ENCODE measurements around the gene DOLPP1. TPM values are rescaled to one million over a fixed set of nuclear protein-coding genes. Genes with fewer than 3 reads are reported as not detected.
"Not testable (repeated sequence)": the region's sequence is repeated elsewhere in the genome, so short reads cannot be mapped to it uniquely, and the experiment has no call there.

Gene DOLPP1
- total RNA-seq, 1 experiment from 2014 or later: 13.7 TPM

DNA sequence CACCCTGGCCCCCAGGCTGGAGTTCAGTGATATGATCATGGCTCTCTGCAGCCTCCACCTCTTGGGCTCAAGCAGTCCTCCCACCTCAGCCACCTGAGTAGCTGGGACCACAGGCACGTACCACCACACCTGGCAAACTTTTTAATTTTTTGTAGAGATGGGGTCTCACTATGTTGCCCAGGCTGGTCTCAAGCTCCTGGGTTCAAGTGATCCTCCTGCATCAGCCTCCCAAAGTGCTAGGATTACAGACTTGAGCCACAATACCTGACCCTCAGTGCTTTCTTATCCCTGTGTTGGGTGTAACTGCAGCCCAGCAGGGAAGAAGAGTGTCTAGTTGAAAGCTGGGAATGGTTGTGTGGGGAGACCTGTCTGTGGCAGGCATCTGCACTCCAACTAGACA, 41.2 kb downstream of the DOLPP1 start:
- intact Hi-C loops (cut with micrococcal nuclease; ENCODE audit: unreplicated experiment): no loop called here
- Histone ChIP-seq H3K4me1 (ENCODE audit: control insufficient read depth, insufficient read depth, low read length) (no peaks in the 10 kb centered on the region), H3K27ac (ENCODE audit: low read length) (no peak overlapping the region), H3K36me3 (ENCODE audit: control insufficient read depth, insufficient read depth, low read length) (0 out of 2 replicates have a peak, but pooled peaks cover 4% of the 10 kb centered on the region), H3K4me3 (ENCODE audit: low read depth in 2 of 2, low read length in 2 of 2) (no peak overlapping the region), H3K9me3 (ENCODE audit: control insufficient read depth, insufficient read depth, low read depth, low read length) (no peaks in the 10 kb centered on the region), H3K27me3 (ENCODE audit: control insufficient read depth, insufficient read depth, low read length) (no peaks in the 10 kb centered on the region)
- TF ChIP-seq POLR2AphosphoS5 (IDR thresholded peaks at IDR 0.05; ENCODE audit: low read depth, low read length): no peak
- TF ChIP-seq, protein P1, sequence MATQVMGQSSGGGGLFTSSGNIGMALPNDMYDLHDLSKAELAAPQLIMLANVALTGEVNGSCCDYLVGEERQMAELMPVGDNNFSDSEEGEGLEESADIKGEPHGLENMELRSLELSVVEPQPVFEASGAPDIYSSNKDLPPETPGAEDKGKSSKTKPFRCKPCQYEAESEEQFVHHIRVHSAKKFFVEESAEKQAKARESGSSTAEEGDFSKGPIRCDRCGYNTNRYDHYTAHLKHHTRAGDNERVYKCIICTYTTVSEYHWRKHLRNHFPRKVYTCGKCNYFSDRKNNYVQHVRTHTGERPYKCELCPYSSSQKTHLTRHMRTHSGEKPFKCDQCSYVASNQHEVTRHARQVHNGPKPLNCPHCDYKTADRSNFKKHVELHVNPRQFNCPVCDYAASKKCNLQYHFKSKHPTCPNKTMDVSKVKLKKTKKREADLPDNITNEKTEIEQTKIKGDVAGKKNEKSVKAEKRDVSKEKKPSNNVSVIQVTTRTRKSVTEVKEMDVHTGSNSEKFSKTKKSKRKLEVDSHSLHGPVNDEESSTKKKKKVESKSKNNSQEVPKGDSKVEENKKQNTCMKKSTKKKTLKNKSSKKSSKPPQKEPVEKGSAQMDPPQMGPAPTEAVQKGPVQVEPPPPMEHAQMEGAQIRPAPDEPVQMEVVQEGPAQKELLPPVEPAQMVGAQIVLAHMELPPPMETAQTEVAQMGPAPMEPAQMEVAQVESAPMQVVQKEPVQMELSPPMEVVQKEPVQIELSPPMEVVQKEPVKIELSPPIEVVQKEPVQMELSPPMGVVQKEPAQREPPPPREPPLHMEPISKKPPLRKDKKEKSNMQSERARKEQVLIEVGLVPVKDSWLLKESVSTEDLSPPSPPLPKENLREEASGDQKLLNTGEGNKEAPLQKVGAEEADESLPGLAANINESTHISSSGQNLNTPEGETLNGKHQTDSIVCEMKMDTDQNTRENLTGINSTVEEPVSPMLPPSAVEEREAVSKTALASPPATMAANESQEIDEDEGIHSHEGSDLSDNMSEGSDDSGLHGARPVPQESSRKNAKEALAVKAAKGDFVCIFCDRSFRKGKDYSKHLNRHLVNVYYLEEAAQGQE (IDR thresholded peaks at IDR 0.05; ENCODE audit: insufficient read depth in 1 of 2, low read depth in 2 of 2, low read length in 1 of 2): no peak
- TF ChIP-seq, protein P2, sequence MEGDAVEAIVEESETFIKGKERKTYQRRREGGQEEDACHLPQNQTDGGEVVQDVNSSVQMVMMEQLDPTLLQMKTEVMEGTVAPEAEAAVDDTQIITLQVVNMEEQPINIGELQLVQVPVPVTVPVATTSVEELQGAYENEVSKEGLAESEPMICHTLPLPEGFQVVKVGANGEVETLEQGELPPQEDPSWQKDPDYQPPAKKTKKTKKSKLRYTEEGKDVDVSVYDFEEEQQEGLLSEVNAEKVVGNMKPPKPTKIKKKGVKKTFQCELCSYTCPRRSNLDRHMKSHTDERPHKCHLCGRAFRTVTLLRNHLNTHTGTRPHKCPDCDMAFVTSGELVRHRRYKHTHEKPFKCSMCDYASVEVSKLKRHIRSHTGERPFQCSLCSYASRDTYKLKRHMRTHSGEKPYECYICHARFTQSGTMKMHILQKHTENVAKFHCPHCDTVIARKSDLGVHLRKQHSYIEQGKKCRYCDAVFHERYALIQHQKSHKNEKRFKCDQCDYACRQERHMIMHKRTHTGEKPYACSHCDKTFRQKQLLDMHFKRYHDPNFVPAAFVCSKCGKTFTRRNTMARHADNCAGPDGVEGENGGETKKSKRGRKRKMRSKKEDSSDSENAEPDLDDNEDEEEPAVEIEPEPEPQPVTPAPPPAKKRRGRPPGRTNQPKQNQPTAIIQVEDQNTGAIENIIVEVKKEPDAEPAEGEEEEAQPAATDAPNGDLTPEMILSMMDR (IDR thresholded peaks at IDR 0.05): no peak
- TF ChIP-seq TCF7L2 (IDR thresholded peaks at IDR 0.05; ENCODE audit: low read depth, low read length): no peak
- no peak for TF ChIP-seq SIN3A (IDR thresholded peaks at IDR 0.05; ENCODE audit: borderline replicate concordance, insufficient read depth, low read depth, low read length)
- CTCF ChIA-PET: no interaction called here
- ATAC-seq: no peak
- in situ Hi-C loops (cut with HindIII; ENCODE audit: low pct_unique_long_range_greater_than_20kb, low sequenced_read_pairs): no loop called here
- DNase-seq (ENCODE audit: low read depth, low spot score): no peak
- POLR2A ChIA-PET: no interaction called here
- no TSS peak for BruUV-seq (replicated peaks)

DNA sequence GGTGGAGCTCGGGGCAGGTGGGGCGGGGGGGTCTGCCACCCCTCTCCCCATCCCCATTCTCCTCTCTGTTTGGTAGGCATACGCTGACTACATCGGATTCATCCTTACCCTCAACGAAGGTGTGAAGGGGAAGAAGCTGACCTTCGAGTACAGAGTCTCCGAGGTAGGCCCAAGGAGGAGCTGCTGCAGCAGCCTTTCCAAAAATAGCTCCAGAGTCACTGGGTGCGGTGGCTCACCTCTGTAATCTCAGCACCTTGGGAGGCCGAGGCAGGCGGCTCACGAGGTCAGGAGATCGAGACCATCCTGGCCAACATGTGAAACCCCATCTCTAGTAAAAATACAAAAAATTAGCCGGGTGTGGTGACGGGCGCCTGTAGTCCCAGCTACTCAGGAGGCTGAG, 42.1 kb downstream of the DOLPP1 start:
- H3K27me3 ChIP-seq (ENCODE audit: control insufficient read depth, insufficient read depth, low read length); POLR2A ChIA-PET; CTCF ChIA-PET; BruUV-seq (replicated peaks); in situ Hi-C loops (cut with HindIII; ENCODE audit: low pct_unique_long_range_greater_than_20kb, low sequenced_read_pairs); H3K9me3 ChIP-seq (ENCODE audit: control insufficient read depth, insufficient read depth, low read depth, low read length); H3K27ac ChIP-seq (ENCODE audit: low read length); DNase-seq (ENCODE audit: low read depth, low spot score); ATAC-seq; intact Hi-C loops (cut with micrococcal nuclease; ENCODE audit: unreplicated experiment); H3K36me3 ChIP-seq (ENCODE audit: control insufficient read depth, insufficient read depth, low read length); H3K4me3 ChIP-seq (ENCODE audit: low read depth in 2 of 2, low read length in 2 of 2); H3K4me1 ChIP-seq (ENCODE audit: control insufficient read depth, insufficient read depth, low read length): not testable (repeated sequence)

DNA sequence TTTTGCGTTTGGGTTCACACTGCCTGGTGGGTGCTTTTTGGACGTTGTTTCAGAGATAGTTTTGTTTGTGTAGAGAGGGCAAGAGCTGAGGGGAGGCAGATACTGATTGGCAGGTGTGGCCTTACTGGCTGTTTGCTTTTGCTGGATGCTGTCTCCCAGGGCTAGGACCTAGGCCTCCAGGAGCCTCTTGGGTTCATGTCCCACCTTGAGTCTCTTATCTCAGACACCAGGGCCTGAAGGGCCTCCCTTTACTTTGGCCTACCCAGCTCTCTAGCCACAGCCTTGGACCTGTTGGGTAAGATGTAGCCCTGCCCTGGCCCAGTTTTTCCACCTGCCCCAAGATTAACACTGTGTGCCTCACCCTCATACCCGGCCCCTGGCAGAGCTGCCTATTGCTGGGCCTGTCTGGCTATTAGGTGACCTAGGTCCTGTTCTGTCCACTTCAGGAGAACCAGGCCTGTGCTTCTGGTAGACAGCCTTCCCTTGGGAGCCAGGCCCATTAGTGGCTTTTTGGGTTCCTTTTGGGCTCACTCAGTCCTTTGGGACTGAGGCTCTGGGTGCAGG, 43.7 kb downstream of the DOLPP1 start:
- BruUV-seq (replicated peaks): no TSS peak
- CTCF ChIA-PET: interaction anchor here (0.7 kb wide), 1 partner anchor 14 kb away, joined by 4 read pairs; no protein-coding TSS in a partner anchor
- intact Hi-C loops (cut with micrococcal nuclease; ENCODE audit: unreplicated experiment): no loop called here

More for the DNA sequence above, 43.7 kb downstream of the DOLPP1 start:
- in situ Hi-C loops (cut with HindIII; ENCODE audit: low pct_unique_long_range_greater_than_20kb, low sequenced_read_pairs): no loop called here
- Histone ChIP-seq H3K4me3 (ENCODE audit: low read depth in 2 of 2, low read length in 2 of 2) (no peak overlapping the region), H3K27ac (ENCODE audit: low read length) (no peak overlapping the region), H3K9me3 (ENCODE audit: control insufficient read depth, insufficient read depth, low read depth, low read length) (no peaks in the 10 kb centered on the region), H3K4me1 (ENCODE audit: control insufficient read depth, insufficient read depth, low read length) (no peaks in the 10 kb centered on the region), H3K27me3 (ENCODE audit: control insufficient read depth, insufficient read depth, low read length) (no peaks in the 10 kb centered on the region), H3K36me3 (ENCODE audit: control insufficient read depth, insufficient read depth, low read length) (0 out of 2 replicates have a peak, but pooled peaks cover 4% of the 10 kb centered on the region)
- ATAC-seq (no peak), DNase-seq (ENCODE audit: low read depth, low spot score) (no peak)
- POLR2A ChIA-PET: no interaction called here
- TF ChIP-seq, protein P1 (IDR thresholded peaks at IDR 0.05; ENCODE audit: insufficient read depth in 1 of 2, low read depth in 2 of 2, low read length in 1 of 2): no peak
- no peak for TF ChIP-seq POLR2AphosphoS5 (IDR thresholded peaks at IDR 0.05; ENCODE audit: low read depth, low read length)
- no peak for TF ChIP-seq TCF7L2 (IDR thresholded peaks at IDR 0.05; ENCODE audit: low read depth, low read length)
- no peak for TF ChIP-seq SIN3A (IDR thresholded peaks at IDR 0.05; ENCODE audit: borderline replicate concordance, insufficient read depth, low read depth, low read length)
- TF ChIP-seq, protein P2 (IDR thresholded peaks at IDR 0.05): no peak

Measured in Panc1 (cell line).